ENCODE results near the gene CEP135. TPM values are rescaled to one million over a fixed set of nuclear protein-coding genes. Genes with fewer than 3 reads are reported as not detected.

CEP135 gene
- total and polyA plus RNA-seq, 2 experiments from 2014 or later: 5.7 to 6.6 TPM

DNA sequence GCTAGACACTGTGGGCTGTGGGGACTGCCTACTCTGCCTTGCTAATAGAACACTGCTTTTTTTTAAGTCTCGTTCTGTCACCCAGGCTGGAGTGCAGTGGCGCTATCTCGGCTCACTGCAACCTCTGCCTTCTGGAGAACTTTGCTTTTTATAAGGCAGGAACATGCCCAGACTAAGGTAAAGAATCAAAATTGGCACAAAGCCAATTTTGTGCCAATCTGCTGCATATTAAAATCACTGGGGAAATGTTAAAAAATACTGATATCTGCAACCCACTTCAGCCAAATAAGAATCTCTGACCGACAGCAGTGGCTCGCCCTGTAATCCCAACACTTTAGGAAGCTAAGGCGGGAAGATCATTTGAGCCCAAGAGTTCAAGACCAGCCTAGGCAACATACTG lies 36.5 kb upstream of the CEP135 start:
- Histone ChIP-seq H2AFZ (no peak overlapping the region), H3K36me3 (ENCODE audit: low read depth) (no peaks in the 10 kb centered on the region), H3K9me3 (ENCODE audit: low read depth) (no peaks in the 10 kb centered on the region), H3K4me1 (ENCODE audit: insufficient read depth) (peaks cover 5% of the 10 kb centered on the region), H4K20me1 (ENCODE audit: insufficient read depth) (no peaks in the 10 kb centered on the region), H3K79me2 (ENCODE audit: insufficient read depth) (no peaks in the 10 kb centered on the region), H3K27ac (no peak overlapping the region), H3K4me3 (no peak overlapping the region), H3K9me2 (ENCODE audit: insufficient read depth) (no peaks in the 10 kb centered on the region), H3F3A (ENCODE audit: insufficient read depth) (peaks cover 11% of the 10 kb centered on the region), H3K9ac (no peak overlapping the region), H3K27me3 (replicated peaks; ENCODE audit: insufficient read depth) (no peaks in the 10 kb centered on the region), H3K4me2 (ENCODE audit: unreplicated experiment) (no peak overlapping the region)
- 78 to 85% methylated on average over 6 of the region's 6 CpGs for WGBS, 2 experiments (ENCODE audit: low coverage in 1 of 2, low lambda C conversion rate in 2 of 2, missing lambda C conversion rate in 2 of 2)
- DNase-seq: no peak
- TF ChIP-seq EZH2 (IDR thresholded peaks at IDR 0.05; ENCODE audit: insufficient read depth, poor library complexity, severe bottlenecking) (no peak), EZH2phosphoT487 (IDR thresholded peaks at IDR 0.05; ENCODE audit: insufficient read depth, low read depth) (no peak)
- in situ Hi-C loops (cut with MboI): no loop called here

DNA sequence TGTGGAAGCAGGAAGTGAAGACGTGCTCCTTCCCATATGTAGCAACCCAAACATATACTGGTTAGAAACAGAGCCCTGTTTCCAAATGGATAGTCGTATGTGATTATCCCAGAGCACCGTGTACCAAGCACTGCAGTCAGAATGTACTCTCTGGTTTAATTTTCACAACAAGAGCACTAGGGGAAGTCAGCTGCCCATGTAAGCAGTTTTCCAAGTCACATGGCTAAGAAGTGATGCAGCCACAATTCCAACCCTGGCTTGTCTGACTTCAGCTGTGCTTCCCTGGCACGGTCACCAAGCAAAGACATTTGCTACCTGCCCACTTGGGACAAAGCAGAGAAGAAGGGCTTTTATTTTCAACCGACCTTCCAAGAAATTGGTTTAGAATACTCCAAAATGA lies 28.2 kb upstream of the CEP135 start:
- DNase-seq: peak; percentile 5
- in situ Hi-C loops (cut with MboI): no loop called here
- no peaks in the 10 kb centered on the region for H3K9me3 ChIP-seq (ENCODE audit: low read depth)
- no peak overlapping the region for H3K4me2 ChIP-seq (ENCODE audit: unreplicated experiment)
- no peaks in the 10 kb centered on the region for H3K9me2 ChIP-seq (ENCODE audit: insufficient read depth)
- no peaks in the 10 kb centered on the region for H3K27me3 ChIP-seq (replicated peaks; ENCODE audit: insufficient read depth)
- H3K36me3 ChIP-seq (ENCODE audit: low read depth): no peaks in the 10 kb centered on the region
- H3F3A ChIP-seq (ENCODE audit: insufficient read depth): no peaks in the 10 kb centered on the region
- H3K79me2 ChIP-seq (ENCODE audit: insufficient read depth): no peaks in the 10 kb centered on the region
- WGBS, 2 experiments (ENCODE audit: low coverage in 1 of 2, low lambda C conversion rate in 2 of 2, missing lambda C conversion rate in 2 of 2): 39 to 43% methylated on average over 5 of the region's 5 CpGs
- peak overlapping the region; percentile 71 for H2AFZ ChIP-seq
- H3K9ac ChIP-seq: no peak overlapping the region
- H4K20me1 ChIP-seq (ENCODE audit: insufficient read depth): no peaks in the 10 kb centered on the region
- TF ChIP-seq EZH2 (IDR thresholded peaks at IDR 0.05; ENCODE audit: insufficient read depth, poor library complexity, severe bottlenecking) (no peak), EZH2phosphoT487 (IDR thresholded peaks at IDR 0.05; ENCODE audit: insufficient read depth, low read depth) (no peak)
- H3K27ac ChIP-seq: no peak overlapping the region
- no peak overlapping the region for H3K4me3 ChIP-seq
- H3K4me1 ChIP-seq (ENCODE audit: insufficient read depth): peaks cover 6% of the 10 kb centered on the region; the same call in 1 of the 2 replicates

GRCh38 chr4:55921093-55921492 lies 27.7 kb upstream of the CEP135 start:
- H3K9me2 ChIP-seq (ENCODE audit: insufficient read depth): no peaks in the 10 kb centered on the region
- no peaks in the 10 kb centered on the region for H3K9me3 ChIP-seq (ENCODE audit: low read depth)
- no peak overlapping the region for H3K27ac ChIP-seq
- in situ Hi-C loops (cut with MboI): no loop called here
- H3K9ac ChIP-seq: no peak overlapping the region
- no peaks in the 10 kb centered on the region for H3K36me3 ChIP-seq (ENCODE audit: low read depth)
- no peaks in the 10 kb centered on the region for H3K79me2 ChIP-seq (ENCODE audit: insufficient read depth)
- H2AFZ ChIP-seq: no peak overlapping the region; the same call in 1 of the 2 replicates
- no peaks in the 10 kb centered on the region for H4K20me1 ChIP-seq (ENCODE audit: insufficient read depth)
- no peak overlapping the region for H3K4me2 ChIP-seq (ENCODE audit: unreplicated experiment)
- no peak overlapping the region for H3K4me3 ChIP-seq
- DNase-seq: peak; percentile 15
- H3K27me3 ChIP-seq (replicated peaks; ENCODE audit: insufficient read depth): no peaks in the 10 kb centered on the region
- 68 to 71% methylated on average over 3 of the region's 3 CpGs for WGBS, 2 experiments (ENCODE audit: low coverage in 1 of 2, low lambda C conversion rate in 2 of 2, missing lambda C conversion rate in 2 of 2)
- H3K4me1 ChIP-seq (ENCODE audit: insufficient read depth): peaks cover 6% of the 10 kb centered on the region; the same call in 1 of the 2 replicates
- H3F3A ChIP-seq (ENCODE audit: insufficient read depth): no peaks in the 10 kb centered on the region
- no peak for TF ChIP-seq EZH2 (IDR thresholded peaks at IDR 0.05; ENCODE audit: insufficient read depth, poor library complexity, severe bottlenecking)
- TF ChIP-seq EZH2phosphoT487 (IDR thresholded peaks at IDR 0.05; ENCODE audit: insufficient read depth, low read depth): no peak

- DNase-seq: peak; percentile 33
- TF ChIP-seq EZH2phosphoT487 (IDR thresholded peaks at IDR 0.05; ENCODE audit: insufficient read depth, low read depth) (no peak), EZH2 (IDR thresholded peaks at IDR 0.05; ENCODE audit: insufficient read depth, poor library complexity, severe bottlenecking) (no peak)
- H3K9me2 ChIP-seq (ENCODE audit: insufficient read depth): no peaks in the 10 kb centered on the region
- H3K9me3 ChIP-seq (ENCODE audit: low read depth): no peaks in the 10 kb centered on the region
- H3K4me3 ChIP-seq: no peak overlapping the region
- H4K20me1 ChIP-seq (ENCODE audit: insufficient read depth): no peaks in the 10 kb centered on the region
- no peak overlapping the region for H3K9ac ChIP-seq
- H3K4me1 ChIP-seq (ENCODE audit: insufficient read depth): peaks cover 6% of the 10 kb centered on the region; the same call in 1 of the 2 replicates
- no peaks in the 10 kb centered on the region for H3K36me3 ChIP-seq (ENCODE audit: low read depth)
- H3K27ac ChIP-seq: no peak overlapping the region
- in situ Hi-C loops (cut with MboI): no loop called here
- no peaks in the 10 kb centered on the region for H3F3A ChIP-seq (ENCODE audit: insufficient read depth)
- no peaks in the 10 kb centered on the region for H3K27me3 ChIP-seq (replicated peaks; ENCODE audit: insufficient read depth)
- H2AFZ ChIP-seq: no peak overlapping the region
- H3K4me2 ChIP-seq (ENCODE audit: unreplicated experiment): no peak overlapping the region
- H3K79me2 ChIP-seq (ENCODE audit: insufficient read depth): no peaks in the 10 kb centered on the region
- 58 to 61% methylated on average over 4 of the region's 4 CpGs for WGBS, 2 experiments (ENCODE audit: low coverage in 1 of 2, low lambda C conversion rate in 2 of 2, missing lambda C conversion rate in 2 of 2)
Observed at GRCh38 chr4:55925241-55925640, 23.5 kb upstream of the CEP135 start.

DNA sequence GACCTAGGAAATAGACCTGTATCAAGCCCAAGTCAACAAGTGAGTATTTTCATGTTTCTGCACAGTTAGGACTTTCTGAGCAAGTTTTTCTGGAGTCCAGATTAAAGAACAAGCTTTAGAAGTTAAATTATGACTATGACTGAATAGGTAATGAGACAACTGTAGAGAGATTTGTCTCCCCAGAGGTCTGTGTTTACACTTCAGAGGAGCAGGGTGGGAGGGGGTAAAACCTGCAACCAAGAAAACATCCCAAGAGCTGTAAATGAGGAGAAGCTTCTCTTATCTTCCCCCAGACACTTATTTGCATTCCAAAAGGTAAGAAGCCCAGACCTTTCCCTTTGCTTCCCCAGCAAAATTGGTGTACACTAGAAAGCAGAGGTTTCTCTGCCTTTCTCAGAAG lies 22.1 kb upstream of the CEP135 start:
- Histone ChIP-seq H4K20me1 (ENCODE audit: insufficient read depth) (no peaks in the 10 kb centered on the region), H2AFZ (no peak overlapping the region), H3K4me1 (ENCODE audit: insufficient read depth) (no peaks in the 10 kb centered on the region; the same call in 1 of the 2 replicates), H3K27me3 (replicated peaks; ENCODE audit: insufficient read depth) (no peaks in the 10 kb centered on the region), H3K9me2 (ENCODE audit: insufficient read depth) (no peaks in the 10 kb centered on the region), H3K27ac (no peak overlapping the region), H3K36me3 (ENCODE audit: low read depth) (no peaks in the 10 kb centered on the region), H3F3A (ENCODE audit: insufficient read depth) (no peaks in the 10 kb centered on the region), H3K4me3 (no peak overlapping the region), H3K79me2 (ENCODE audit: insufficient read depth) (no peaks in the 10 kb centered on the region), H3K9me3 (ENCODE audit: low read depth) (no peaks in the 10 kb centered on the region), H3K4me2 (ENCODE audit: unreplicated experiment) (no peak overlapping the region), H3K9ac (no peak overlapping the region)
- TF ChIP-seq EZH2 (IDR thresholded peaks at IDR 0.05; ENCODE audit: insufficient read depth, poor library complexity, severe bottlenecking): no peak
- no peak for TF ChIP-seq EZH2phosphoT487 (IDR thresholded peaks at IDR 0.05; ENCODE audit: insufficient read depth, low read depth)
- DNase-seq: no peak
- in situ Hi-C loops (cut with MboI): no loop called here
